Stimulated activated effector memory CD8-positive, alpha-beta T cell treated with anti-CD3 and anti-CD28 coated beads, Interleukin-12 subunit alpha, Interleukin-12 subunit beta, amount 100 ng/mL, for 72 hours (primary cell): ENCODE data around the gene CANT1.
A peak's percentile ranks its signal among the peaks of the same experiment; 100 is the strongest.
"Not testable (repeated sequence)": the region's sequence is repeated elsewhere in the genome, so short reads cannot be mapped to it uniquely, and the experiment has no call there.

Experiments
- ATAC-seq: fragments of 150-1000 bp; cut with Tn5 transposase; 2 replicates; pipeline ENCODE4 v1.10.0; 2021
- DNase-seq, 2 donors: peaks; one replicate each; pipeline ENCODE4 v3.0.0; 2021 to 2022; ENCODE audit warnings: low spot score in 2 of 2
- H3K27ac Mint-ChIP-seq: one replicate; pipeline ENCODE4 v1.8.0; 2022; ENCODE audit warnings: mild to moderate bottlenecking, mixed read lengths
- H3K36me3 Mint-ChIP-seq: one replicate; pipeline ENCODE4 v1.8.0; 2022; ENCODE audit warnings: mild to moderate bottlenecking, mixed read lengths
- H3K4me1 Mint-ChIP-seq: one replicate; pipeline ENCODE4 v1.8.0; 2022; ENCODE audit warnings: mixed read lengths
- H3K4me3 Mint-ChIP-seq: one replicate; pipeline ENCODE4 v1.8.0; 2022; ENCODE audit warnings: mild to moderate bottlenecking, mixed read lengths
- H3K9me3 Mint-ChIP-seq: one replicate; pipeline ENCODE4 v1.8.0; 2022; ENCODE audit warnings: mixed read lengths

The CANT1 gene

GRCh38 chr17:78973792-78974520, 35.6 kb downstream of the CANT1 start:
- Mint-ChIP-seq H3K4me1 (peaks cover 7% of the 10 kb centered on the region), H3K27ac (no peak overlapping the region), H3K36me3 (no peaks in the 10 kb centered on the region), H3K9me3 (no peaks in the 10 kb centered on the region), H3K4me3 (no peak overlapping the region)
- DNase-seq (no peak), ATAC-seq (no peak)

- Mint-ChIP-seq H3K9me3 (no peaks in the 10 kb centered on the region), H3K4me1 (peaks cover 7% of the 10 kb centered on the region), H3K27ac (no peak overlapping the region), H3K4me3 (no peak overlapping the region), H3K36me3 (no peaks in the 10 kb centered on the region)
- ATAC-seq (no peak), DNase-seq (no peak)
Observed at GRCh38 chr17:78973196-78973595, 36.4 kb downstream of the CANT1 start.

GRCh38 chr17:78972507-78973105, 37.0 kb downstream of the CANT1 start:
- Mint-ChIP-seq H3K27ac (no peak overlapping the region), H3K9me3 (no peaks in the 10 kb centered on the region), H3K4me1 (peaks cover 7% of the 10 kb centered on the region), H3K36me3 (no peaks in the 10 kb centered on the region), H3K4me3 (no peak overlapping the region)
- ATAC-seq (no peak), DNase-seq (no peak)

- Mint-ChIP-seq H3K27ac (peak overlapping the region; percentile 54), H3K4me1 (peaks cover 7% of the 10 kb centered on the region), H3K9me3 (no peaks in the 10 kb centered on the region), H3K4me3 (no peak overlapping the region), H3K36me3 (no peaks in the 10 kb centered on the region)
- DNase-seq (no peak), ATAC-seq (no peak)
Observed at GRCh38 chr17:78971756-78972506, 37.6 kb downstream of the CANT1 start.

- Mint-ChIP-seq H3K9me3 (no peaks in the 10 kb centered on the region), H3K36me3 (no peaks in the 10 kb centered on the region), H3K4me3 (no peak overlapping the region), H3K27ac (peak overlapping the region; percentile 54), H3K4me1 (peaks cover 7% of the 10 kb centered on the region)
- ATAC-seq (peak; percentile 62), DNase-seq (peak; percentile 75 to 88)
Observed at GRCh38 chr17:78970834-78971755, 38.5 kb downstream of the CANT1 start.

- Mint-ChIP-seq H3K9me3 (no peaks in the 10 kb centered on the region), H3K27ac (no peak overlapping the region), H3K4me3 (no peak overlapping the region), H3K36me3 (no peaks in the 10 kb centered on the region), H3K4me1 (peaks cover 7% of the 10 kb centered on the region)
- ATAC-seq, result no peak
- DNase-seq, result no peak
Observed at GRCh38 chr17:78969865-78970264, 39.7 kb downstream of the CANT1 start.

GRCh38 chr17:78967782-78968362, 41.7 kb downstream of the CANT1 start:
- DNase-seq (no peak), ATAC-seq (peak; percentile 51)
- Mint-ChIP-seq H3K27ac (peak overlapping the region; percentile 61), H3K9me3 (no peaks in the 10 kb centered on the region), H3K4me1 (peaks cover 7% of the 10 kb centered on the region), H3K36me3 (no peaks in the 10 kb centered on the region), H3K4me3 (no peak overlapping the region)

- no peak overlapping the region for H3K27ac Mint-ChIP-seq
- H3K4me1 Mint-ChIP-seq, result peaks cover 7% of the 10 kb centered on the region
- no peaks in the 10 kb centered on the region for H3K36me3 Mint-ChIP-seq
- no peaks in the 10 kb centered on the region for H3K9me3 Mint-ChIP-seq
- no peak overlapping the region for H3K4me3 Mint-ChIP-seq
- ATAC-seq (no peak), DNase-seq (no peak)
Observed at GRCh38 chr17:78966910-78967600, 42.5 kb downstream of the CANT1 start.

GRCh38 chr17:78966123-78966813, 43.3 kb downstream of the CANT1 start:
- Mint-ChIP-seq H3K9me3 (no peaks in the 10 kb centered on the region), H3K27ac (no peak overlapping the region), H3K4me1 (peaks cover 3% of the 10 kb centered on the region), H3K36me3 (no peaks in the 10 kb centered on the region), H3K4me3 (no peak overlapping the region)
- no peak for ATAC-seq
- DNase-seq, result no peak

GRCh38 chr17:78965491-78965924, 44.1 kb downstream of the CANT1 start:
- Mint-ChIP-seq H3K4me1 (no peaks in the 10 kb centered on the region), H3K27ac (no peak overlapping the region), H3K4me3 (no peak overlapping the region), H3K36me3 (no peaks in the 10 kb centered on the region), H3K9me3 (no peaks in the 10 kb centered on the region)
- DNase-seq (no peak), ATAC-seq (no peak)

GRCh38 chr17:78963378-78963777, 46.2 kb downstream of the CANT1 start:
- ATAC-seq, result no peak
- H3K4me3 Mint-ChIP-seq, result no peak overlapping the region

GRCh38 chr17:78962984-78963348, 46.6 kb downstream of the CANT1 start:
- not testable (repeated sequence) for H3K36me3 Mint-ChIP-seq, H3K4me1 Mint-ChIP-seq, ATAC-seq, H3K4me3 Mint-ChIP-seq, H3K9me3 Mint-ChIP-seq, H3K27ac Mint-ChIP-seq, DNase-seq

More at GRCh38 chr17:78963378-78963777, 46.2 kb downstream of the CANT1 start:
- no peak for DNase-seq
- Mint-ChIP-seq H3K27ac (no peak overlapping the region), H3K9me3 (no peaks in the 10 kb centered on the region), H3K36me3 (peaks cover 4% of the 10 kb centered on the region), H3K4me1 (no peaks in the 10 kb centered on the region)

GRCh38 chr17:78962345-78962983, 47.1 kb downstream of the CANT1 start:
- DNase-seq (no peak), ATAC-seq (no peak)
- Mint-ChIP-seq H3K4me1 (no peaks in the 10 kb centered on the region), H3K4me3 (no peak overlapping the region), H3K9me3 (no peaks in the 10 kb centered on the region), H3K27ac (no peak overlapping the region), H3K36me3 (peaks cover 4% of the 10 kb centered on the region)
